Fibroblast of lung (primary cell): ENCODE data around the gene SUGCT.

ENCODE experiments used
- CTCF ChIP-seq, 2 donors: IDR thresholded peaks in 1 of 2; conservative IDR thresholded peaks in 1 of 2; 1 replicate in 1 of 2; 2 replicates in 1 of 2; pipeline ENCODE4 v1.5.1; 2011 to 2012; ENCODE audit warnings: low read length in 2 of 2, control low read depth in 1 of 2, inconsistent platforms in 1 of 2, low read depth in 1 of 2, mild to moderate bottlenecking in 1 of 2
- EZH2 ChIP-seq: IDR thresholded peaks from 2 replicates; pipeline ENCODE4 v1.5.1; 2012; ENCODE audit warnings: low read length, control low read depth, mild to moderate bottlenecking; ENCODE audit errors: missing control alignments

GRCh38 chr7:40680657-40681056 lies 545.9 kb downstream of the SUGCT start:
- TF ChIP-seq CTCF (conservative IDR thresholded peaks at IDR 0.05 in 1 of 2, IDR thresholded peaks at IDR 0.05 in 1 of 2; ENCODE audit: low read depth in 1 of 2, low read length in 2 of 2): peak in 1 of 2 donors; percentile 47
- no peak for TF ChIP-seq EZH2
